ENCODE results near the gene TMEM17.

TMEM17 gene

DNA sequence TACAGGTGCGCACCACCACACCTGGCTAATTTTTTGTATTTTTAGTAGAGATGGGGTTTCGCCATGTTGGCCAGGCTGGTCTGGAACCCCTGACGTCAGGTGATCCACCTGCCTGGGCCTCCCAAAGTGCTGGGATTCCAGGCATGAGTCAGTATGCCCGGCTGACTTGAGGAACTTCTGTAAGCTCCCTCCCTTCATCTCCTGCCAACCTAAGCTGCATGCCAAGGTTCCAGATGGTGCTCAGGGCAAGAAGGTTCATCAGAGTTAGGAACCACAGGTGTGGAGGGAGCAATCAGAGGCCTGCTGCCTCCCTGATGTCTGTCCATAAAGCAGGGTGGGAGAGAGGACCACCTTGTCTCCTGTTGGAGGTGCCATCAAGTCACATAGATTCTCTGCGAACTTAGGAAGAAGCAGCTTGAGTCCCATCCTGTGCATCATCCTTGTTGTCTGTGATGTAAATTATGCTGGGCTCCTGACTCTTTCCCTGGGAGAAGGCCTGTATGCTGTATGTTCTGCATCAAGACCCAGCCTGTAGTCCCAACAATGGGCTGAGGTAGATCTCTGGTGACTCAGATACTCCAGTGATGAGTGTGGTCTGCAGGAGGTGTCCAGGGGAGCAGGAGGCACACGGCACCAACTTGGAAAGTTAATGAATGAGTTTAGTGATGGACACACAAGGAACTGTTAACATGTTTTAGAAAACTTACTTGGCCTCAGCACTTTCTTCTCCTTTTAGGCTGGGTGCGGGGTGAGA, 53.1 kb downstream of the TMEM17 start:
- Histone ChIP-seq H3F3A (ENCODE audit: insufficient read depth) (no peaks in the 10 kb centered on the region), H3K4me3 (ENCODE audit: insufficient read depth, low read length, poor library complexity, severe bottlenecking) (no peak overlapping the region), H3K27ac (ENCODE audit: low read depth, low read length) (no peak overlapping the region), H3K9ac (ENCODE audit: low read length) (no peak overlapping the region), H3K4me2 (ENCODE audit: low read depth, low read length, poor library complexity, severe bottlenecking) (no peak overlapping the region), H3K27me3 (ENCODE audit: low read length) (no peaks in the 10 kb centered on the region), H4K20me1 (ENCODE audit: low read depth, low read length) (no peaks in the 10 kb centered on the region), H3K79me2 (ENCODE audit: insufficient read depth, low read length) (no peaks in the 10 kb centered on the region), H2AFZ (ENCODE audit: low read depth, low read length, severe bottlenecking) (no peak overlapping the region), H3K36me3 (ENCODE audit: low read length) (no peaks in the 10 kb centered on the region), H3K9me3 (ENCODE audit: insufficient read depth, low read length) (no peaks in the 10 kb centered on the region), H3K9me2 (replicated peaks; ENCODE audit: insufficient read depth, low read length) (no peaks in the 10 kb centered on the region)
- TF ChIP-seq EZH2phosphoT487 (conservative IDR thresholded peaks at IDR 0.05; ENCODE audit: low read length) = no peak
- TF ChIP-seq, protein P1, sequence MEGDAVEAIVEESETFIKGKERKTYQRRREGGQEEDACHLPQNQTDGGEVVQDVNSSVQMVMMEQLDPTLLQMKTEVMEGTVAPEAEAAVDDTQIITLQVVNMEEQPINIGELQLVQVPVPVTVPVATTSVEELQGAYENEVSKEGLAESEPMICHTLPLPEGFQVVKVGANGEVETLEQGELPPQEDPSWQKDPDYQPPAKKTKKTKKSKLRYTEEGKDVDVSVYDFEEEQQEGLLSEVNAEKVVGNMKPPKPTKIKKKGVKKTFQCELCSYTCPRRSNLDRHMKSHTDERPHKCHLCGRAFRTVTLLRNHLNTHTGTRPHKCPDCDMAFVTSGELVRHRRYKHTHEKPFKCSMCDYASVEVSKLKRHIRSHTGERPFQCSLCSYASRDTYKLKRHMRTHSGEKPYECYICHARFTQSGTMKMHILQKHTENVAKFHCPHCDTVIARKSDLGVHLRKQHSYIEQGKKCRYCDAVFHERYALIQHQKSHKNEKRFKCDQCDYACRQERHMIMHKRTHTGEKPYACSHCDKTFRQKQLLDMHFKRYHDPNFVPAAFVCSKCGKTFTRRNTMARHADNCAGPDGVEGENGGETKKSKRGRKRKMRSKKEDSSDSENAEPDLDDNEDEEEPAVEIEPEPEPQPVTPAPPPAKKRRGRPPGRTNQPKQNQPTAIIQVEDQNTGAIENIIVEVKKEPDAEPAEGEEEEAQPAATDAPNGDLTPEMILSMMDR (IDR thresholded peaks at IDR 0.05; ENCODE audit: insufficient read depth, low read length, poor library complexity, severe bottlenecking) = no peak

GRCh38 chr2:62450716-62451191, 55.2 kb downstream of the TMEM17 start:
- Histone ChIP-seq H3K4me2 (ENCODE audit: low read depth, low read length, poor library complexity, severe bottlenecking) (no peak overlapping the region), H3K9ac (ENCODE audit: low read length) (no peak overlapping the region), H3K27ac (ENCODE audit: low read depth, low read length) (no peak overlapping the region), H3K79me2 (ENCODE audit: insufficient read depth, low read length) (no peaks in the 10 kb centered on the region), H4K20me1 (ENCODE audit: low read depth, low read length) (no peaks in the 10 kb centered on the region), H2AFZ (ENCODE audit: low read depth, low read length, severe bottlenecking) (no peak overlapping the region), H3K27me3 (ENCODE audit: low read length) (no peaks in the 10 kb centered on the region), H3K9me2 (replicated peaks; ENCODE audit: insufficient read depth, low read length) (no peaks in the 10 kb centered on the region), H3F3A (ENCODE audit: insufficient read depth) (no peaks in the 10 kb centered on the region), H3K4me3 (ENCODE audit: insufficient read depth, low read length, poor library complexity, severe bottlenecking) (no peak overlapping the region), H3K9me3 (ENCODE audit: insufficient read depth, low read length) (no peaks in the 10 kb centered on the region), H3K36me3 (ENCODE audit: low read length) (no peaks in the 10 kb centered on the region)
- TF ChIP-seq EZH2phosphoT487 (conservative IDR thresholded peaks at IDR 0.05; ENCODE audit: low read length) = no peak

Data from SU-DHL-6 (cell line).